ENCODE measurements around the gene CLCA2.

GRCh38 chr1:86429835-86430234 lies 5.9 kb downstream of the CLCA2 start:
- TF ChIP-seq POLR2A (IDR thresholded peaks at IDR 0.05) (no peak), CTCF (IDR thresholded peaks at IDR 0.05 in 8 of 11, conservative IDR thresholded peaks at IDR 0.05 in 3 of 11) (no peak)
